ENCODE data around the gene ACSBG1. TPM values are rescaled to one million over a fixed set of nuclear protein-coding genes. Genes with fewer than 3 reads are reported as not detected.

ACSBG1 gene
- total RNA-seq, 2 donors from 2014 or later: not detected

DNA sequence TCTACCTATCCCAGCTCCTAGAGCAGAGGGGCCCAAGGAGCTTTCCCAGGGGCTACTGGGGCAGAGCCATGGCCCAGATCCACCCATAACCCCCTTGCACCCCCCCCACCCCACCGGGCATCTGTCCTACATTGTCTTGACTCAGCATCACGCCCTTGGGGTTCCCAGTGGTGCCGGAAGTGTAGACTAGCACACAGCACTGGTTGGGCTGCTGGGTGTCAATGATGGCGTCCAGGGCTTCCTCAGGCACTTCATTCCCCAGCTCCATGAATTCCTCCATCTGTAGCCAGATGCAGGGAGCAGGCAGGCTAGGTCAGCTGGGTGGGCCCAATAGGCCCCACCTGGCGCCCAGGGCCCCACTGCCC is 52.0 kb downstream of the ACSBG1 start:
- DNase-seq (ENCODE audit: low spot score) (no peak), ATAC-seq (ENCODE audit: insufficient number of reproducible peaks, low FRiP score, low read depth) (no peak)
- TF ChIP-seq, protein P1, sequence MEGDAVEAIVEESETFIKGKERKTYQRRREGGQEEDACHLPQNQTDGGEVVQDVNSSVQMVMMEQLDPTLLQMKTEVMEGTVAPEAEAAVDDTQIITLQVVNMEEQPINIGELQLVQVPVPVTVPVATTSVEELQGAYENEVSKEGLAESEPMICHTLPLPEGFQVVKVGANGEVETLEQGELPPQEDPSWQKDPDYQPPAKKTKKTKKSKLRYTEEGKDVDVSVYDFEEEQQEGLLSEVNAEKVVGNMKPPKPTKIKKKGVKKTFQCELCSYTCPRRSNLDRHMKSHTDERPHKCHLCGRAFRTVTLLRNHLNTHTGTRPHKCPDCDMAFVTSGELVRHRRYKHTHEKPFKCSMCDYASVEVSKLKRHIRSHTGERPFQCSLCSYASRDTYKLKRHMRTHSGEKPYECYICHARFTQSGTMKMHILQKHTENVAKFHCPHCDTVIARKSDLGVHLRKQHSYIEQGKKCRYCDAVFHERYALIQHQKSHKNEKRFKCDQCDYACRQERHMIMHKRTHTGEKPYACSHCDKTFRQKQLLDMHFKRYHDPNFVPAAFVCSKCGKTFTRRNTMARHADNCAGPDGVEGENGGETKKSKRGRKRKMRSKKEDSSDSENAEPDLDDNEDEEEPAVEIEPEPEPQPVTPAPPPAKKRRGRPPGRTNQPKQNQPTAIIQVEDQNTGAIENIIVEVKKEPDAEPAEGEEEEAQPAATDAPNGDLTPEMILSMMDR (IDR thresholded peaks at IDR 0.05): no peak
- Histone ChIP-seq H3K27me3 (replicated peaks; ENCODE audit: insufficient read depth) (no peaks in the 10 kb centered on the region), H3K4me3 (no peak overlapping the region), H3K27ac (no peak overlapping the region), H3K36me3 (no peaks in the 10 kb centered on the region), H3K4me1 (ENCODE audit: control insufficient read depth in 1 of 2, low read depth in 2 of 2) (no peaks in the 10 kb centered on the region), H3K9me3 (no peaks in the 10 kb centered on the region)

DNA sequence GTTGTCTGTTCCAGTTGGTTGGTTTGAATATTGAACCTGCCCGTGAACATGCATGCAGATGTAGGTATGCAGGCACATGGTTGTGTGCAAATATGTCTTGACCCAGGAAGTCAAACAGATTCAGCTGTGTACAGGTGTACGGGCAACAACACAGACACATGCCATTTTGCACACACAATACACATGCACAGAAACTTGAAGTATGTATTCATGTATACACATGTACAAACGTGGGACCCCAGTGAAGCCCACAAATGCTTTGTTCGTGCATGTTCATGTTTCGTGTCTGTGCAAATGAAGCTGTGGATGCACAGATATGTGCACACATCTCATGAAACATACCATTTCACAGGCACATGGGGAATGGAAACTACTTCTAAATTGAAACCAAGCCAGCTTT is 54.5 kb downstream of the ACSBG1 start:
- no peak overlapping the region for H3K4me3 ChIP-seq
- no peak for DNase-seq (ENCODE audit: low spot score)
- no peaks in the 10 kb centered on the region for H3K36me3 ChIP-seq
- no peak overlapping the region for H3K27ac ChIP-seq
- TF ChIP-seq, protein P1 (IDR thresholded peaks at IDR 0.05): no peak
- H3K4me1 ChIP-seq (ENCODE audit: control insufficient read depth in 1 of 2, low read depth in 2 of 2): no peaks in the 10 kb centered on the region
- H3K9me3 ChIP-seq: no peaks in the 10 kb centered on the region
- ATAC-seq (ENCODE audit: insufficient number of reproducible peaks, low FRiP score, low read depth): no peak
- no peaks in the 10 kb centered on the region for H3K27me3 ChIP-seq (replicated peaks; ENCODE audit: insufficient read depth)

DNA sequence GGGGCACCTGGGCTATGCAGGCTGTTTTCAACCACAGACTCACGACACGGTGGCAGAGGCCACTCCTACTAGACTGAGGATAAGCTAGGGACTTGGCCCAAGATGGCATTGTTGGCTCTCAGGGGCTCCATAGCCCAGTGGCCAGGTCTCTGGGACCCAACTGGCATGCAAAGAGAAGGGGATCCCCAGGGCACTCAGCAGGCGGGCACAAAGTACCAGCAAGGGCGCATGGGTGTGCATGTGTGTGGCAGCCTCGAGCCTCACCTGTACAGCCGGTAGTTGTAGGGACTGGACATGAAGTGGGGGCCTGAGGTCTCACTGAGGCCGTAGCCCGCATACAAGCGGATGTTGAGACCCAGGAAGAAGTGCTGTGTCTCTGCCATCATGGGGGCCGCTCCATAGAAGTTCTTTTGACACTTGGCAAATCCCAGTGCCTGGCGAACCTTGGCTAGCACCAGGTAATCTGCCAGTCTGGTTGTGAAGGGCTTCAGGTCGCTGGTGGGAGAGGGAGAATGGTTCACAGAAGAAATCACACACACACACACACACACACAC is 55.0 kb downstream of the ACSBG1 start:
- no peak for ATAC-seq (ENCODE audit: insufficient number of reproducible peaks, low FRiP score, low read depth)

DNA sequence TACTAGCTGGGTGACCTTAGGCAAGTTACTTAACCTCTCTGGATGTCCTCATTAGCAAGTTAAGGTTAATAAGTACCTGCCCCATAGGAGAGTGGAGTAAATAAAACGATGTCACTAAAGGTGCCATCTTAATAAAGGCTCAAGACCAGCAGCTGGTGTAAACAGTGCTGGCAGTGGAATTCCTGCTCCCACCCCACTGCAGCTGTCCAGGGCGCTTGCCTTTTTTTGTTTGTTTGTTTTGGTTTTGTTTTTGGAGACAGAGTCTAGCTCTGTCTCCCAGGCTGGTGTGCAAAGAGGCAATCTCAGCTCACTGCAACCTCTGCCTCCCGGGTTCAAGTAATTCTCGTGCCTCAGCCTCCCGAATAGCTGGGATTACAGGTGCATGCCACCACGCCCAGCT is 56.3 kb downstream of the ACSBG1 start:
- TF ChIP-seq, protein P1 (IDR thresholded peaks at IDR 0.05): no peak
- H3K4me1 ChIP-seq (ENCODE audit: control insufficient read depth in 1 of 2, low read depth in 2 of 2): no peaks in the 10 kb centered on the region
- H3K27ac ChIP-seq: no peak overlapping the region
- no peak overlapping the region for H3K4me3 ChIP-seq
- H3K36me3 ChIP-seq: no peaks in the 10 kb centered on the region
- no peaks in the 10 kb centered on the region for H3K9me3 ChIP-seq
- ATAC-seq (ENCODE audit: insufficient number of reproducible peaks, low FRiP score, low read depth) (no peak), DNase-seq (ENCODE audit: low spot score) (no peak)
- no peaks in the 10 kb centered on the region for H3K27me3 ChIP-seq (replicated peaks; ENCODE audit: insufficient read depth)

More for the DNA sequence above, 55.0 kb downstream of the ACSBG1 start:
- Histone ChIP-seq H3K4me3 (no peak overlapping the region), H3K27me3 (replicated peaks; ENCODE audit: insufficient read depth) (no peaks in the 10 kb centered on the region), H3K27ac (no peak overlapping the region), H3K4me1 (ENCODE audit: control insufficient read depth in 1 of 2, low read depth in 2 of 2) (no peaks in the 10 kb centered on the region), H3K9me3 (no peaks in the 10 kb centered on the region), H3K36me3 (no peaks in the 10 kb centered on the region)
- TF ChIP-seq, protein P1 (IDR thresholded peaks at IDR 0.05): no peak
- DNase-seq (ENCODE audit: low spot score): no peak

DNA sequence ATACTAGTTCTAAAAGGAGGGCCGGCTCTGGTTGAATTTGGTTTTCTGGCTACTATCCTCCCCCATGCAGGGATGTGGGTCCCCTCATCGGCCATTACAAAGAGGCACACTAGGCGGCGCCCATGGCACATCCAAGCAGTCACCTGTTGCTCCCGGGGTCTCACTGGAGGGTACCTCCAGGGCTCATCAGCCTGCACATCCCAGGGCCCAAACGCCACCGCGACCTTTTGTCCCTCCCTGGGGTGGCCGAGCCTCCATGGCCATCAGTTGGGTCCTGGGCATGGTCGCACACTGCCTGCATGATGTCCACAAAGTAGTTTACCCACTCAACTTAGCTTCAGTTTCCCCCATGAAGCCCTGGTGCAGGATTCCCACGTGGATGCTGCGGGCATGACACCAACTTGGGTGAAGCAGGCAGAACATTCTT is 56.9 kb downstream of the ACSBG1 start:
- peaks cover 4% of the 10 kb centered on the region for H3K36me3 ChIP-seq
- DNase-seq (ENCODE audit: low spot score) (no peak), ATAC-seq (ENCODE audit: insufficient number of reproducible peaks, low FRiP score, low read depth) (no peak)
- H3K27ac ChIP-seq: no peak overlapping the region
- H3K4me1 ChIP-seq (ENCODE audit: control insufficient read depth in 1 of 2, low read depth in 2 of 2): no peaks in the 10 kb centered on the region
- H3K27me3 ChIP-seq (replicated peaks; ENCODE audit: insufficient read depth): no peaks in the 10 kb centered on the region
- H3K9me3 ChIP-seq: no peaks in the 10 kb centered on the region
- no peak overlapping the region for H3K4me3 ChIP-seq
- TF ChIP-seq, protein P1 (IDR thresholded peaks at IDR 0.05): peak; percentile 14

Data from thoracic aorta (tissue), 2 donors.